ENCODE data around the gene LYRM4. TPM values are rescaled to one million over a fixed set of nuclear protein-coding genes. Genes with fewer than 3 reads are reported as not detected.

The LYRM4 gene
- 19.2 TPM for total RNA-seq

DNA sequence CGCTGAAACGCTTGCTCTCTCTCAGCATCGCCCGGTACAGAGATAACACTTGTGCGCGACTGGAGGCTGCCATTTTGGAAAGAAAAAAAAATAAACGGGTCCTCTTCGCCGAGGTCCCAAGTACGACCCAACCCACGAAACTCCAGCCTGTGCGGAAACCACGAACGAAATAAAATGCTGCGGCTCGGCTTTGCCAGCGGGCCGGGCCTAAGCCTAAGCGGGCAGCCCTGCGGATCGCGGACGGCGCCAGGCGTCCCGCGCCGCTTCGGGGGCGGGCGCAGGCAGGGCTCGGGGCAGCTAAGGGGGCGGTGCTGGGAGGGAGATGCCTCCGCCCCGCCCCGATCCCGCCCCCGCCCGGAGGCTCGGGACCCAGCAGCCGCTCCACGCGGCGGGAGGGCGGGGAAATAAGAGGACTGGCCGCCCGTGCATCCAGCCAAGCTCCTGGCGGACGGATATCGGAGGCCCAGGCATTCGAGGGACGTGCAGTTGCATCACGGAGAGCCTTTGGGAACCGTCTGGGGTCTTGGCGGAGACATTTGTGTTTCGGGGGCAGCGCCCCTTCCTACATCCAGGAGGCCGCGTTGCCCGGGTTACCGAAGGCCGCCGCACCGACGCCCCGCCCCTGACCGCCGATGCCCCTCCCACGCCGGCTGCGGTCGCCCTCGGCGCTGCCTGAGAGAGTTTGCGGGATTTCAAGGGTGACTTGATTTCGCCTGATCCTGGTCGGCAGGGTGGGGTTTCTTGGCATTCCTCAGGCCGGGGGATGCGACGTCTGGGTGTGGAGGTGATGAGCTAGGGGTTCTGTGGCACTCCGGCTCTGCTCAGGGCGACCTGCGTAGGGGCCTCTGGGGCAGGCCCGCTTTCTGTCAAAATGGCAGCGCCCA is at the start of gene LYRM4, which contains the start of gene FARS2:
Gene LYRM4 (minus strand): TSS at position 290 of the 884 bp plus-strand sequence. CDS start 217 bp downstream, at position 73.
Gene FARS2 (plus strand): TSS at position 853 of the 884 bp plus-strand sequence.
- TF ChIP-seq POLR2A (IDR thresholded peaks at IDR 0.05) = peak in 1 of 2 donors; percentile 42
- peak in 1 of 2 donors; percentile 48 for TF ChIP-seq POLR2AphosphoS5 (IDR thresholded peaks at IDR 0.05; ENCODE audit: insufficient read depth in 1 of 2, low read depth in 1 of 2)
- TF ChIP-seq, protein P1, sequence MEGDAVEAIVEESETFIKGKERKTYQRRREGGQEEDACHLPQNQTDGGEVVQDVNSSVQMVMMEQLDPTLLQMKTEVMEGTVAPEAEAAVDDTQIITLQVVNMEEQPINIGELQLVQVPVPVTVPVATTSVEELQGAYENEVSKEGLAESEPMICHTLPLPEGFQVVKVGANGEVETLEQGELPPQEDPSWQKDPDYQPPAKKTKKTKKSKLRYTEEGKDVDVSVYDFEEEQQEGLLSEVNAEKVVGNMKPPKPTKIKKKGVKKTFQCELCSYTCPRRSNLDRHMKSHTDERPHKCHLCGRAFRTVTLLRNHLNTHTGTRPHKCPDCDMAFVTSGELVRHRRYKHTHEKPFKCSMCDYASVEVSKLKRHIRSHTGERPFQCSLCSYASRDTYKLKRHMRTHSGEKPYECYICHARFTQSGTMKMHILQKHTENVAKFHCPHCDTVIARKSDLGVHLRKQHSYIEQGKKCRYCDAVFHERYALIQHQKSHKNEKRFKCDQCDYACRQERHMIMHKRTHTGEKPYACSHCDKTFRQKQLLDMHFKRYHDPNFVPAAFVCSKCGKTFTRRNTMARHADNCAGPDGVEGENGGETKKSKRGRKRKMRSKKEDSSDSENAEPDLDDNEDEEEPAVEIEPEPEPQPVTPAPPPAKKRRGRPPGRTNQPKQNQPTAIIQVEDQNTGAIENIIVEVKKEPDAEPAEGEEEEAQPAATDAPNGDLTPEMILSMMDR (IDR thresholded peaks at IDR 0.05) = peak in 1 of 3 experiments; percentile 15
- peak within 1 kb of the TSS; percentile 85 to 94 for H3K4me3 ChIP-seq
- no peaks in the 10 kb centered on the region for H3K36me3 ChIP-seq
- DNase-seq (ENCODE audit: extremely low spot score in 2 of 2) = no peak
- H3K27me3 ChIP-seq = no peaks in the 10 kb centered on the region
- intact Hi-C loops (cut with DNase I) = no loop called here
- H3K4me1 ChIP-seq = peaks cover 20% of the 10 kb centered on the region
- no peaks in the 10 kb centered on the region for H3K9me3 ChIP-seq
- H3K27ac ChIP-seq = peak within 1 kb of the TSS; percentile 93

GRCh38 chr6:5308066-5308465 is 47.3 kb upstream of the LYRM4 start:
- intact Hi-C loops (cut with DNase I) = no loop called here

DNA sequence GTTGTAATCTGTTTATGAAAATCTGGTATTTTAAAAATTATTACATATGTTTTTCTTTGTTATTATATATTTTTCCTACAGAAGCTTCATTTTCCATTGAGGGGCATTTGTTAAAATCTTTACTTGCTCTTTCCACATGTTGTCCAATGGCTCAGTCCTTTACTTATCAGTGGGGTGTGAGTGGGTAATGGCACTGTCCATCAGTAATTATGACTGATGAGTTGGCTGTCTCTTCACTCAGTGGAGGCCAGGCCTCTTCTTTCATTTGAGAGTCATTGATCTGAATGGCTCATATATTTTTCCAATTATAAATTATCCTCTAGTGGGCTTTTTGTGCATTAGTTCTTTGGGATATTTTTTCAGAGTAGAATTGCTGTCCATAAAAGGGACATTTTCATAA is 46.3 kb upstream of the LYRM4 start:
- no peaks in the 10 kb centered on the region for H3K27me3 ChIP-seq
- peaks cover 16% of the 10 kb centered on the region for H3K4me1 ChIP-seq
- no peak overlapping the region for H3K27ac ChIP-seq
- no peaks in the 10 kb centered on the region for H3K36me3 ChIP-seq
- TF ChIP-seq POLR2A (IDR thresholded peaks at IDR 0.05) = no peak
- TF ChIP-seq, protein P1 (IDR thresholded peaks at IDR 0.05) = no peak
- no peaks in the 10 kb centered on the region for H3K9me3 ChIP-seq
- intact Hi-C loops (cut with DNase I) = no loop called here
- H3K4me3 ChIP-seq = no peak overlapping the region
- DNase-seq (ENCODE audit: extremely low spot score in 2 of 2) = no peak

More at GRCh38 chr6:5308066-5308465, 47.3 kb upstream of the LYRM4 start:
- Histone ChIP-seq H3K36me3 (no peaks in the 10 kb centered on the region), H3K9me3 (no peaks in the 10 kb centered on the region), H3K4me1 (peaks cover 6% of the 10 kb centered on the region), H3K27ac (no peak overlapping the region), H3K27me3 (no peaks in the 10 kb centered on the region), H3K4me3 (no peak overlapping the region)
- TF ChIP-seq POLR2AphosphoS5 (IDR thresholded peaks at IDR 0.05; ENCODE audit: insufficient read depth in 1 of 2, low read depth in 1 of 2) = no peak
- TF ChIP-seq, protein P1 (IDR thresholded peaks at IDR 0.05) = no peak
- TF ChIP-seq POLR2A (IDR thresholded peaks at IDR 0.05) = no peak
- no peak for DNase-seq (ENCODE audit: extremely low spot score in 2 of 2)

DNA sequence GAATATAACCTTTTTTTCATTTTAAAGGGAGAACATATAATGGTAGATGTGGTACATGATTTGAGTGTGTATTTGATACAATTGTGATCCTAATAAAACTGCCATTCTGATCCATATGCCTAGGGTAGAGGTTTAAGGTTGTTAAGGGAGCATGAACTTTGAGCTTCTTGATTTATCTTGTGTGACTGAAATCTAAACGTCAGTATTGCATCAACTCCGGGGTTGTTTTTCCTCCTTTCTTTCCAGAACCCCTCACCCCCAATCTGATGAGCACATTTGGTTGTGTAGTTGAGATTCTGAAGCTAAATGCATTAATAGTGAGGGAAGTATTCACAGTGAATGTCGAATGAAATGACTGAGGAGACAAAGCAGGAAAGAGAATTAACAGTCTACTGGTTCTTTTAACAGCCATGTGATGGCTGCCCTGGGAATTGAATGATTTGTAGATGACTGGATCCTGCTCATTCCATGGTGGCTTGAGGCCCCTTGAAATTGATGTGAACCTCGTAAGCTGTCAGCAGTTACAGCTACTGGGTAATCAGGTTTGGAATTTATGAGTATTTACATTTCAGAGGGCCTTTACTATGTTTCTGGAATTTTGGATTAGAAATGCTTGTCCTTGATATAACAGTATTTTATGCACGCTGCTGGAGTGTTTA is 45.3 kb upstream of the LYRM4 start:
- H3K27me3 ChIP-seq = no peaks in the 10 kb centered on the region
- DNase-seq (ENCODE audit: extremely low spot score in 2 of 2) = no peak
- no peak overlapping the region for H3K4me3 ChIP-seq
- no peaks in the 10 kb centered on the region for H3K36me3 ChIP-seq
- intact Hi-C loops (cut with DNase I) = no loop called here
- no peaks in the 10 kb centered on the region for H3K9me3 ChIP-seq
- H3K4me1 ChIP-seq = peaks cover 17% of the 10 kb centered on the region
- no peak overlapping the region for H3K27ac ChIP-seq
- TF ChIP-seq POLR2A (IDR thresholded peaks at IDR 0.05) (no peak), POLR2AphosphoS5 (IDR thresholded peaks at IDR 0.05; ENCODE audit: insufficient read depth in 1 of 2, low read depth in 1 of 2) (no peak)
- TF ChIP-seq, protein P1 (IDR thresholded peaks at IDR 0.05) = no peak
